ENCODE results near the gene ANKRD53.

The ANKRD53 gene

DNA sequence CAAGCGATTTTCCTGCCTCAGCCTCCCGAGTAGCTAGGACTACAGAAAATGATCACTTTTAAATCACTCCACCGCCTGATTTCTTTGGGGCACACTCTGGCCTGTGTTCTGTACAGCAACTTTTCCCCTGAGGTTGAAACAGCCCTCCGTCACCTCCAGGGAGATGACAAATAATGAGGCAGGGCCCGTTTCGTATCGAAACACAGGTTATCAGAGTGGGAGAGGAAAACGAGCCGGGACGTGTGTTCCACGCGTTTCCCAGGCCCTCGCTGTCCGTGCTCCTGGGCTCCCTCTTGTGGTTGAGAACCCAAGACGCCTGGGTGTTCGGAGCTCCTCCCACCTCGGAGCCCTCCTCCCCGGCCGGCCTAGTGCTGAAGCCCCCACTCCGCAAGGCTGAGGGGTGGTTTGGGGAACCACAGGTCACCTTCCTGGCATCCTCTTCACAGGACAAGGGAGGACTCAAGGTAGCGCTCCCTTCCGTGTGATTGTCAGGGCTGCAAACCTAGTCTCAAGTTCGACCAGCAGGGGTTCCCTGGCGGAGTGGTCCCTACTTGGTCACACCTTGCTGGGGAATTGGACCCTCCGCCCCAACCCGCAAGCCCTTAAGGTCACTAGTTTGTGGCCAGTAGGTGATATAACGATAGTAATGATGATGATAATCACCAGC is 30.0 kb upstream of the ANKRD53 start:
- Histone ChIP-seq H3K27ac (ENCODE audit: low read length) (no peak overlapping the region), H3K27me3 (ENCODE audit: low read depth, low read length) (peaks cover 14% of the 10 kb centered on the region), H4K20me1 (ENCODE audit: insufficient read depth, low read length) (no peaks in the 10 kb centered on the region), H3K9me3 (ENCODE audit: insufficient read depth, low read length) (no peaks in the 10 kb centered on the region), H3K4me1 (ENCODE audit: low read length) (peaks cover 14% of the 10 kb centered on the region), H3K4me3 (ENCODE audit: low read length) (peak overlapping the region; percentile 83), H3K79me2 (ENCODE audit: low read length) (no peaks in the 10 kb centered on the region), H3K4me2 (ENCODE audit: low read length) (peak overlapping the region; percentile 81), H3K9ac (ENCODE audit: low read length) (peak overlapping the region; percentile 66), H2AFZ (ENCODE audit: low read depth, low read length) (peak overlapping the region; percentile 97), H3K36me3 (replicated peaks; ENCODE audit: low read depth, low read length) (no peaks in the 10 kb centered on the region)
- TF ChIP-seq CTCF (IDR thresholded peaks at IDR 0.05; ENCODE audit: low read depth, low read length) (peak; percentile 81), EZH2phosphoT487 (IDR thresholded peaks at IDR 0.05; ENCODE audit: low read depth) (no peak)

DNA sequence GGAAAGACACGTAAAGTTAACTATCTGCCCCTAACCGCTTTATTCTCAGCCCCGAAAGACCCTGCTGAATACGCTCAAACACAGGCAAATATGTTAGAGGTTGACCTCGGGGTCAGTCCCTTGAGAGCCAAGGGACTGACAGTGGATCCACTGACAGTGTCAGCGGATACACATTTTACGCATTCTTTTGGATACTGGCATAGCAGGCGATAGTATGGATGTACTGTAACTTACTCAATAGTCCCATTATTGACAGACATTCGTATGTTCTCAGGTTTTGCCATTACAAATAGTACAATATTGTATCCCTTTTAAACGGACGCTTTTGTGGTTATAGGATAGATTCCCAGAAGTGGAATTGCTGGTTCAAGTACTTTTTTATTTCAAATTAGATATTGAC is 29.3 kb upstream of the ANKRD53 start:
- H3K4me1 ChIP-seq (ENCODE audit: low read length), result peaks cover 14% of the 10 kb centered on the region
- no peak overlapping the region for H3K9ac ChIP-seq (ENCODE audit: low read length)
- no peak overlapping the region for H3K27ac ChIP-seq (ENCODE audit: low read length)
- no peaks in the 10 kb centered on the region for H3K79me2 ChIP-seq (ENCODE audit: low read length)
- H3K9me3 ChIP-seq (ENCODE audit: insufficient read depth, low read length), result no peaks in the 10 kb centered on the region
- no peaks in the 10 kb centered on the region for H4K20me1 ChIP-seq (ENCODE audit: insufficient read depth, low read length)
- TF ChIP-seq CTCF (IDR thresholded peaks at IDR 0.05; ENCODE audit: low read depth, low read length) (no peak), EZH2phosphoT487 (IDR thresholded peaks at IDR 0.05; ENCODE audit: low read depth) (no peak)
- peak overlapping the region; percentile 97 for H2AFZ ChIP-seq (ENCODE audit: low read depth, low read length)
- peak overlapping the region; percentile 83 for H3K4me3 ChIP-seq (ENCODE audit: low read length)
- H3K36me3 ChIP-seq (replicated peaks; ENCODE audit: low read depth, low read length), result no peaks in the 10 kb centered on the region
- peak overlapping the region; percentile 81 for H3K4me2 ChIP-seq (ENCODE audit: low read length)
- H3K27me3 ChIP-seq (ENCODE audit: low read depth, low read length), result peaks cover 17% of the 10 kb centered on the region

- H2AFZ ChIP-seq (ENCODE audit: low read depth, low read length), result no peak overlapping the region
- no peak overlapping the region for H3K4me2 ChIP-seq (ENCODE audit: low read length)
- TF ChIP-seq CTCF (IDR thresholded peaks at IDR 0.05; ENCODE audit: low read depth, low read length), result no peak
- no peaks in the 10 kb centered on the region for H3K79me2 ChIP-seq (ENCODE audit: low read length)
- H3K27ac ChIP-seq (ENCODE audit: low read length), result no peak overlapping the region
- no peak overlapping the region for H3K4me3 ChIP-seq (ENCODE audit: low read length)
- peaks cover 32% of the 10 kb centered on the region for H3K27me3 ChIP-seq (ENCODE audit: low read depth, low read length)
- H3K9me3 ChIP-seq (ENCODE audit: insufficient read depth, low read length), result no peaks in the 10 kb centered on the region
- no peaks in the 10 kb centered on the region for H3K4me1 ChIP-seq (ENCODE audit: low read length)
- H3K9ac ChIP-seq (ENCODE audit: low read length), result no peak overlapping the region
- H4K20me1 ChIP-seq (ENCODE audit: insufficient read depth, low read length), result no peaks in the 10 kb centered on the region
- H3K36me3 ChIP-seq (replicated peaks; ENCODE audit: low read depth, low read length), result no peaks in the 10 kb centered on the region
These were observed 23.5 kb upstream of the ANKRD53 start for GRCh38 chr2:70954886-70955285.

- H3K4me3 ChIP-seq (ENCODE audit: low read length), result no peak overlapping the region
- H3K36me3 ChIP-seq (replicated peaks; ENCODE audit: low read depth, low read length), result no peaks in the 10 kb centered on the region
- H3K27ac ChIP-seq (ENCODE audit: low read length), result no peak overlapping the region
- no peaks in the 10 kb centered on the region for H3K4me1 ChIP-seq (ENCODE audit: low read length)
- no peak overlapping the region for H2AFZ ChIP-seq (ENCODE audit: low read depth, low read length)
- no peaks in the 10 kb centered on the region for H4K20me1 ChIP-seq (ENCODE audit: insufficient read depth, low read length)
- no peaks in the 10 kb centered on the region for H3K79me2 ChIP-seq (ENCODE audit: low read length)
- TF ChIP-seq EZH2phosphoT487 (IDR thresholded peaks at IDR 0.05; ENCODE audit: low read depth) (no peak), CTCF (IDR thresholded peaks at IDR 0.05; ENCODE audit: low read depth, low read length) (no peak)
- H3K4me2 ChIP-seq (ENCODE audit: low read length), result no peak overlapping the region
- H3K9me3 ChIP-seq (ENCODE audit: insufficient read depth, low read length), result no peaks in the 10 kb centered on the region
- H3K9ac ChIP-seq (ENCODE audit: low read length), result no peak overlapping the region
- peaks cover 32% of the 10 kb centered on the region for H3K27me3 ChIP-seq (ENCODE audit: low read depth, low read length)
These were observed 22.3 kb upstream of the ANKRD53 start for GRCh38 chr2:70956141-70956540.
